ENCODE measurements around the gene HUWE1.
"Not testable (repeated sequence)": the region's sequence is repeated elsewhere in the genome, so short reads cannot be mapped to it uniquely, and the experiment has no call there.

- not testable (repeated sequence) for TF ChIP-seq CTCF (conservative IDR thresholded peaks at IDR 0.05; ENCODE audit: low read depth, low read length); EZH2 (IDR thresholded peaks at IDR 0.05; ENCODE audit: borderline replicate concordance, low read depth, low read length, poor library complexity, severe bottlenecking)
Observed at GRCh38 chrX:53531255-53531966, 155.1 kb downstream of the HUWE1 start.

All from A673 (cell line).